ENCODE measurements around the gene CGNL1. TPM values are rescaled to one million over a fixed set of nuclear protein-coding genes. Genes with fewer than 3 reads are reported as not detected.

The CGNL1 gene
- total RNA-seq, 2 donors from 2014 or later = 16.4 to 29.8 TPM

DNA sequence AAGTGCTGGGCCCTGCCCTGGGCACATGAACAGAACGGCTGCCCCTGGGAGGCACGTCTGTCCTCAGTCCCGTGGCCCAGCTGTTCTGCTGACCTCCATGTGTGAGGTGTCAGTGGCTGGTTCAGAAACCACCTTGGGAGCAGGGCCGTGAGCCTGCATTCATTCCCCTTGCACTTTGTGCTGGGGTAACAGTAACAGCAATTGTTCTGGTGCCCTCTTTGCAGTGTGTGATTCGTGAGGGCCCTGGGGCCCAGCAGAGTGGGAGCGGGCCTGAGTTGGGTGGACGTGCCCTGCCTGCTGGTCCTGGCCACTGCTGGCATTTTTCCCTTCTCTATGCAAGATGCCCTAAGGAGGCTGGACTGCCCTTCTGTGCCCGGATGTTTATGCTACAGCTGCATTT, 165.0 kb downstream of the CGNL1 start:
- H3K9me3 ChIP-seq = no peaks in the 10 kb centered on the region
- no peaks in the 10 kb centered on the region for H3K27me3 ChIP-seq
- H3K4me3 ChIP-seq = no peak overlapping the region
- H3K36me3 ChIP-seq = no peaks in the 10 kb centered on the region
- TF ChIP-seq, protein P1, sequence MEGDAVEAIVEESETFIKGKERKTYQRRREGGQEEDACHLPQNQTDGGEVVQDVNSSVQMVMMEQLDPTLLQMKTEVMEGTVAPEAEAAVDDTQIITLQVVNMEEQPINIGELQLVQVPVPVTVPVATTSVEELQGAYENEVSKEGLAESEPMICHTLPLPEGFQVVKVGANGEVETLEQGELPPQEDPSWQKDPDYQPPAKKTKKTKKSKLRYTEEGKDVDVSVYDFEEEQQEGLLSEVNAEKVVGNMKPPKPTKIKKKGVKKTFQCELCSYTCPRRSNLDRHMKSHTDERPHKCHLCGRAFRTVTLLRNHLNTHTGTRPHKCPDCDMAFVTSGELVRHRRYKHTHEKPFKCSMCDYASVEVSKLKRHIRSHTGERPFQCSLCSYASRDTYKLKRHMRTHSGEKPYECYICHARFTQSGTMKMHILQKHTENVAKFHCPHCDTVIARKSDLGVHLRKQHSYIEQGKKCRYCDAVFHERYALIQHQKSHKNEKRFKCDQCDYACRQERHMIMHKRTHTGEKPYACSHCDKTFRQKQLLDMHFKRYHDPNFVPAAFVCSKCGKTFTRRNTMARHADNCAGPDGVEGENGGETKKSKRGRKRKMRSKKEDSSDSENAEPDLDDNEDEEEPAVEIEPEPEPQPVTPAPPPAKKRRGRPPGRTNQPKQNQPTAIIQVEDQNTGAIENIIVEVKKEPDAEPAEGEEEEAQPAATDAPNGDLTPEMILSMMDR (IDR thresholded peaks at IDR 0.05) = no peak
- DNase-seq (ENCODE audit: low spot score) = no peak
- H3K4me1 ChIP-seq = peaks cover 0 to 11% of the 10 kb centered on the region in 2 donors
- H3K27ac ChIP-seq = no peak overlapping the region

DNA sequence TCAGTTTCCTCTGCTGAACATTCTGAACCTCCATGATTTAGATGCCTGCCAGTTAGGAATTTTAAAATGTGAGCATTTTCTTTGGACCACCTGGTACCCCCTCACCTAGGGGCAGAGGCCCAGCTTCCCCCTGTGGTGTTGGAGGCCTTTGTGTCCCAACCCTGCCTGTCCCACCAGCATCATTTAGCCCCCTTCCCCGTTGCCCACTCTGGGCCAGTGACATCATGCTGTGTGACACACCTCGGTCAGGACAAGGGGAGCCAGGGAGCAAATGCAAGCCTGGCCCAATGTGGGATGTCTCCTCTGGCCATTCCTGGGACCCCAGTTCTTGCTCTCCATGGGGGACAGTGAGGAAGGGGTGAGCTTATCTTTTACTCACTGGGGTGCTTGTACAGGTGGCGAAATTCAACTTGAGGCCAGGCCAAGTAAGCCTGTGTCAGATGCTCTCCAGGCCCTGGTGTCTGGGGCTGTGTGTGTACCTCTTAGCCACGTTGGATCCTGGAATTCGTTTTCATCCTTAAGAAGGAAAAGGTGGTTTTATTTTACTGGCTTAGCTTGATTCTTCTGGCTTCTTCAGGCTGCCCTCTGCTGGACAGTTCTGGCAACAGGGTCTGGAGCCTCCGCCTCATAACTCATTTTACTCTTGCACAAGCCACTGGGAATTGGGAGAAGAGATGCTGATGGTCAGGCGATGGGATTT, 165.7 kb downstream of the CGNL1 start:
- H3K9me3 ChIP-seq = no peaks in the 10 kb centered on the region
- TF ChIP-seq, protein P1 (IDR thresholded peaks at IDR 0.05) = peak; percentile 71 to 87

GRCh38 chr15:57542505-57542817, 166.2 kb downstream of the CGNL1 start:
- Histone ChIP-seq H3K9me3 (no peaks in the 10 kb centered on the region), H3K36me3 (no peaks in the 10 kb centered on the region), H3K27ac (no peak overlapping the region), H3K4me1 (peaks cover 0 to under 1% of the 10 kb centered on the region in 2 donors), H3K27me3 (no peaks in the 10 kb centered on the region), H3K4me3 (no peak overlapping the region)
- no peak for DNase-seq (ENCODE audit: low spot score)
- TF ChIP-seq, protein P1 (IDR thresholded peaks at IDR 0.05) = peak in 1 of 2 donors; percentile 13

More for the DNA sequence above, 165.7 kb downstream of the CGNL1 start:
- peak; percentile 91 for DNase-seq (ENCODE audit: low spot score)
- Histone ChIP-seq H3K27ac (no peak overlapping the region), H3K4me1 (peaks cover 0 to 5% of the 10 kb centered on the region in 2 donors), H3K4me3 (no peak overlapping the region), H3K36me3 (no peaks in the 10 kb centered on the region), H3K27me3 (no peaks in the 10 kb centered on the region)

- H3K27ac ChIP-seq = no peak overlapping the region
- TF ChIP-seq, protein P1 (IDR thresholded peaks at IDR 0.05) = no peak
- no peaks in the 10 kb centered on the region for H3K9me3 ChIP-seq
- H3K27me3 ChIP-seq = no peaks in the 10 kb centered on the region
- H3K4me3 ChIP-seq = no peak overlapping the region
- no peaks in the 10 kb centered on the region for H3K36me3 ChIP-seq
- H3K4me1 ChIP-seq = peaks cover 0 to 6% of the 10 kb centered on the region in 2 donors
- DNase-seq (ENCODE audit: low spot score) = no peak
Observed at GRCh38 chr15:57544848-57545480, 168.7 kb downstream of the CGNL1 start.

DNA sequence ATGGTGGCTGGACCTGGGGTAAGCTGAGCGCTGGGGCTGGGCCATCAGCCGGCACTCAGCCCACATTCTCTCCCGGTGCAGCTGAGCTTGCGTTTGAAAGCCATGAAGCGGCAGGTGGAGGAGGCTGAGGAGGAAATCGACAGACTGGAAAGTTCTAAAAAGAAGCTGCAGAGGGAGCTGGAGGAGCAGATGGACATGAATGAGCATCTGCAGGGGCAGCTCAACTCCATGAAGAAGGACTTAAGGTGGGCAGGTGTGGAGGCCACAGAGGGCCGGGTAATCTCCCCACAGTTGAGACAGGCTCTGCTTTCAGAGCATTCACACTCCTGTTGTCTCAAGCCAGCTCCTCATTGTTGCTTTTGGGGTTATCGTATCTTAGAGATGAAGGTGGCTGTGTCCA, 169.7 kb downstream of the CGNL1 start:
- Histone ChIP-seq H3K4me3 (no peak overlapping the region), H3K36me3 (no peaks in the 10 kb centered on the region), H3K27me3 (no peaks in the 10 kb centered on the region), H3K9me3 (no peaks in the 10 kb centered on the region), H3K27ac (no peak overlapping the region), H3K4me1 (peaks cover 0 to 16% of the 10 kb centered on the region in 2 donors)
- TF ChIP-seq, protein P1 (IDR thresholded peaks at IDR 0.05) = no peak
- no peak for DNase-seq (ENCODE audit: low spot score)
